Heart left ventricle (tissue), 13 donors: ENCODE measurements around the gene ADGRF3.

Source experiments
- POLR2A ChIP-seq, 2 donors: fragments of 450-650 bp; IDR thresholded peaks; one replicate each; pipeline ENCODE4 v1.6.1; 2017; ENCODE audit warnings: antibody characterized with exemption in 2 of 2, mild to moderate bottlenecking in 2 of 2, moderate library complexity in 2 of 2
- TF ChIP-seq, protein P1 (sequence below), 12 donors: fragments of 200-600 bp; sonication (generic) in 4 of 12; IDR thresholded peaks; one replicate each; pipeline versions ENCODE4 v1.5.0 to v1.8.0; 2018 to 2022; ENCODE audit warnings: antibody characterized with exemption in 12 of 12, mild to moderate bottlenecking in 5 of 12
- donor health status: ischemic (EF 13 %, LVEDD 7.1; RV severe dilation, severe dysfunction).
- donor health status: DM: no; HTN: yes; CAD: no.
- donor health status: DM: no; HTN: no; CAD: no.
- donor health status: ischemic (EF 25% LVEDD 6.9; RV normal size, moderate dysfunction).
- donor health status: ischemic (EF 25% LVEDD 5.7; RV mildly dilated, moderate dysfunction).
- donor health status: ischemic (EF 35%, LVEDD 5.7; RV mildly dilated, moderate dysfunction).
- donor health status: nonischemic (EF 11% LVEDD 7.7; RV severe dilation, severe dysfunction).
- donor health status: DM: yes; HTN: yes; CAD: no.
- donor health status: PGD.
- donor health status: ischemic (EF 29% LVEDD 5.4; RV normal size, mild dysfunction).
- donor health status: nonischemic (EF 23%, LVEDD 6.1; RV moderate dilation, normal function).

GRCh38 chr2:26394694-26395093 lies 48.1 kb upstream of the ADGRF3 start:
- TF ChIP-seq POLR2A (IDR thresholded peaks at IDR 0.05), result no peak
- TF ChIP-seq, protein P1, sequence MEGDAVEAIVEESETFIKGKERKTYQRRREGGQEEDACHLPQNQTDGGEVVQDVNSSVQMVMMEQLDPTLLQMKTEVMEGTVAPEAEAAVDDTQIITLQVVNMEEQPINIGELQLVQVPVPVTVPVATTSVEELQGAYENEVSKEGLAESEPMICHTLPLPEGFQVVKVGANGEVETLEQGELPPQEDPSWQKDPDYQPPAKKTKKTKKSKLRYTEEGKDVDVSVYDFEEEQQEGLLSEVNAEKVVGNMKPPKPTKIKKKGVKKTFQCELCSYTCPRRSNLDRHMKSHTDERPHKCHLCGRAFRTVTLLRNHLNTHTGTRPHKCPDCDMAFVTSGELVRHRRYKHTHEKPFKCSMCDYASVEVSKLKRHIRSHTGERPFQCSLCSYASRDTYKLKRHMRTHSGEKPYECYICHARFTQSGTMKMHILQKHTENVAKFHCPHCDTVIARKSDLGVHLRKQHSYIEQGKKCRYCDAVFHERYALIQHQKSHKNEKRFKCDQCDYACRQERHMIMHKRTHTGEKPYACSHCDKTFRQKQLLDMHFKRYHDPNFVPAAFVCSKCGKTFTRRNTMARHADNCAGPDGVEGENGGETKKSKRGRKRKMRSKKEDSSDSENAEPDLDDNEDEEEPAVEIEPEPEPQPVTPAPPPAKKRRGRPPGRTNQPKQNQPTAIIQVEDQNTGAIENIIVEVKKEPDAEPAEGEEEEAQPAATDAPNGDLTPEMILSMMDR (IDR thresholded peaks at IDR 0.05), result no peak
